IMR-90 (cell line): Measurements from ENCODE around the gene TRAT1. TPM values are rescaled to one million over a fixed set of nuclear protein-coding genes. Genes with fewer than 3 reads are reported as not detected.

Source experiments
- ATAC-seq: fragments of 200-7000 bp; cut with Tn5 transposase; 2 replicates; pipeline ENCODE4 v1.9.1; 2020; ENCODE audit warnings: low read depth, mild to moderate bottlenecking, moderate library complexity
- BruUV-seq: library from RNA; stranded (reverse); fragments of 400-500 nt; replicated peaks from 2 replicates; lab custom pipeline; 2021; lab: Mats Ljungman, UMichigan
- CTCF ChIA-PET: fragments of 300-600 bp; formaldehyde crosslinking; extraction: SDS; loops from one replicate; lab custom pipeline; 2021; ENCODE audit warnings: antibody characterized with exemption; lab: Yijun Ruan, JAX
- POLR2A ChIA-PET: fragments of 300-600 bp; sonication (Branson Sonifier 250); formaldehyde crosslinking; loops from one replicate; lab custom pipeline; 2022; ENCODE audit warnings: antibody characterized with exemption; ENCODE audit not compliant: unreplicated experiment; lab: Charles Lee
- DNase-seq: peaks from one replicate; pipeline ENCODE4 v3.0.0; 2013
- H2AFZ ChIP-seq: replicated peaks from 2 replicates; pipeline ENCODE3; 2013; ENCODE audit warnings: low read length, mild to moderate bottlenecking; ENCODE audit not compliant: poor library complexity
- H2AK5ac ChIP-seq: 2 replicates; pipeline ENCODE4 v1.6.1; 2013; ENCODE audit warnings: low read depth, low read length, inconsistent platforms
- H2AK9ac ChIP-seq: replicated peaks from 2 replicates; pipeline ENCODE3; 2013; ENCODE audit warnings: mild to moderate bottlenecking, low read depth, low read length, moderate library complexity; ENCODE audit not compliant: poor library complexity
- H2BK120ac ChIP-seq: 2 replicates; pipeline ENCODE4 v1.6.1; 2013; ENCODE audit warnings: low read depth, low read length, inconsistent platforms
- H2BK15ac ChIP-seq: 3 replicates; pipeline ENCODE4 v1.6.1; 2013; ENCODE audit warnings: low read depth, low read length, inconsistent platforms
- H2BK20ac ChIP-seq: 2 replicates; pipeline ENCODE4 v1.6.1; 2013; ENCODE audit warnings: low read depth, mild to moderate bottlenecking, inconsistent platforms, low read length, moderate library complexity
- H2BK5ac ChIP-seq: 2 replicates; pipeline ENCODE4 v1.6.1; 2013; ENCODE audit warnings: mild to moderate bottlenecking, low read depth, low read length, inconsistent platforms; ENCODE audit not compliant: poor library complexity, severe bottlenecking
- H3K14ac ChIP-seq: replicated peaks from 2 replicates; pipeline ENCODE4 v1.6.1; 2013; ENCODE audit warnings: low read depth, low read length, inconsistent platforms
- H3K18ac ChIP-seq: 2 replicates; pipeline ENCODE4 v1.6.1; 2013; ENCODE audit warnings: low read depth, low read length, control low read depth
- H3K23ac ChIP-seq: 2 replicates; pipeline ENCODE4 v1.6.1; 2013; ENCODE audit warnings: low read depth, low read length, inconsistent platforms
- H3K27ac ChIP-seq: 2 replicates; pipeline ENCODE4 v1.5.1; 2013; ENCODE audit warnings: mild to moderate bottlenecking, control low read depth, low read length; ENCODE audit not compliant: insufficient read depth
- H3K27me3 ChIP-seq: 2 replicates; pipeline ENCODE4 v1.6.1; 2013; ENCODE audit warnings: low read length; ENCODE audit not compliant: control insufficient read depth, insufficient read depth
- H3K36me3 ChIP-seq: 2 replicates; pipeline ENCODE4 v1.6.1; 2013; ENCODE audit warnings: low read length, mixed read lengths; ENCODE audit not compliant: control insufficient read depth, insufficient read depth
- H3K4ac ChIP-seq: 2 replicates; pipeline ENCODE4 v1.6.1; 2013; ENCODE audit warnings: low read depth, low read length, inconsistent platforms
- H3K4me1 ChIP-seq: 2 replicates; pipeline ENCODE4 v1.6.1; 2013; ENCODE audit warnings: low read length, mixed read lengths; ENCODE audit not compliant: control insufficient read depth, insufficient read depth
- H3K4me2 ChIP-seq: 2 replicates; pipeline ENCODE4 v1.6.1; 2013; ENCODE audit warnings: low read depth, mild to moderate bottlenecking, control low read depth, low read length, moderate library complexity
- H3K4me3 ChIP-seq: 2 replicates; pipeline ENCODE4 v1.5.1; 2013; ENCODE audit warnings: low read depth, mild to moderate bottlenecking, control low read depth, low read length, moderate library complexity; ENCODE audit not compliant: insufficient read depth
- H3K56ac ChIP-seq: 2 replicates; pipeline ENCODE4 v1.6.1; 2013; ENCODE audit warnings: low read length, inconsistent platforms; ENCODE audit not compliant: insufficient read depth; ENCODE audit errors: extremely low read depth
- H3K79me1 ChIP-seq, 2 experiments: 2 replicates each; pipeline ENCODE4 v1.6.1; 2013; ENCODE audit warnings: low read length in 2 of 2, inconsistent platforms in 1 of 2, low read depth in 1 of 2
- H3K9ac ChIP-seq: 2 replicates; pipeline ENCODE4 v1.6.1; 2013; ENCODE audit warnings: low read depth, low read length, control low read depth
- H3K9me1 ChIP-seq: 2 replicates; pipeline ENCODE4 v1.6.1; 2013; ENCODE audit warnings: low read length, inconsistent platforms; ENCODE audit not compliant: insufficient read depth
- H3K9me3 ChIP-seq: 2 replicates; pipeline ENCODE4 v1.6.1; 2013; ENCODE audit warnings: low read length; ENCODE audit not compliant: control insufficient read depth, insufficient read depth
- H4K20me1 ChIP-seq: 2 replicates; pipeline ENCODE4 v1.6.1; 2013; ENCODE audit warnings: low read length, inconsistent platforms; ENCODE audit not compliant: insufficient read depth
- H4K5ac ChIP-seq: 2 replicates; pipeline ENCODE4 v1.6.1; 2013; ENCODE audit warnings: mild to moderate bottlenecking, low read depth, low read length, control low read depth
- H4K8ac ChIP-seq, 2 experiments: 2 replicates each; pipeline ENCODE4 v1.6.1; 2013; ENCODE audit warnings: low read depth in 2 of 2, low read length in 2 of 2, control low read depth in 1 of 2, inconsistent platforms in 1 of 2
- H4K91ac ChIP-seq: 2 replicates; pipeline ENCODE4 v1.6.1; 2013; ENCODE audit warnings: low read depth, low read length, inconsistent platforms; ENCODE audit not compliant: insufficient read depth
- BHLHE40 ChIP-seq: fragments of 150-350 bp; IDR thresholded peaks from 2 replicates; pipeline ENCODE4 v1.6.1; 2016; ENCODE audit warnings: mild to moderate bottlenecking, low read depth, low read length
- CEBPB ChIP-seq: IDR thresholded peaks from 2 replicates; pipeline ENCODE4 v1.6.1; 2012; ENCODE audit warnings: low read depth, low read length, improper control_type of control experiment
- CHD1 ChIP-seq: IDR thresholded peaks from 2 replicates; pipeline ENCODE4 v1.6.1; 2012; ENCODE audit warnings: low read depth, low read length, improper control_type of control experiment
- FOS ChIP-seq: fragments of 150-350 bp; IDR thresholded peaks from 2 replicates; pipeline ENCODE4 v1.6.1; 2016; ENCODE audit warnings: low read depth, low read length
- MAFK ChIP-seq: IDR thresholded peaks from 2 replicates; pipeline ENCODE4 v1.6.1; 2012; ENCODE audit warnings: low read depth, low read length, improper control_type of control experiment
- MAZ ChIP-seq: IDR thresholded peaks from 2 replicates; pipeline ENCODE4 v1.6.1; 2012; ENCODE audit warnings: low read depth, mild to moderate bottlenecking, low read length, improper control_type of control experiment, moderate library complexity, borderline replicate concordance
- MXI1 ChIP-seq: IDR thresholded peaks from 2 replicates; pipeline ENCODE4 v1.6.1; 2012; ENCODE audit warnings: low read depth, mild to moderate bottlenecking, low read length, moderate library complexity, borderline replicate concordance
- NFE2L2 ChIP-seq: fragments of 150-350 bp; IDR thresholded peaks from 2 replicates; pipeline ENCODE4 v1.6.1; 2016; ENCODE audit warnings: low read depth, mild to moderate bottlenecking, low read length
- POLR2A ChIP-seq: IDR thresholded peaks from 2 replicates; pipeline ENCODE4 v1.6.1; 2012; ENCODE audit warnings: mild to moderate bottlenecking, low read depth, low read length
- RAD21 ChIP-seq: IDR thresholded peaks from 2 replicates; pipeline ENCODE4 v1.6.1; 2012; ENCODE audit warnings: low read length, improper control_type of control experiment
- RCOR1 ChIP-seq: IDR thresholded peaks from 2 replicates; pipeline ENCODE4 v1.6.1; 2012; ENCODE audit warnings: mild to moderate bottlenecking, low read length, improper control_type of control experiment; ENCODE audit not compliant: insufficient replicate concordance
- RFX5 ChIP-seq: IDR thresholded peaks from 2 replicates; pipeline ENCODE4 v1.8.0; 2012; ENCODE audit warnings: low read depth, mild to moderate bottlenecking, low read length, moderate library complexity
- SMC3 ChIP-seq: fragments of 150-350 bp; IDR thresholded peaks from 2 replicates; pipeline ENCODE4 v1.6.1; 2016; ENCODE audit warnings: low read depth, mild to moderate bottlenecking, antibody characterized with exemption, low read length, moderate library complexity
- WGBS, 2 experiments: methylation state at CpG; one replicate each; pipeline versions ENCODE4 v1.1.5 to v1.1.7; 2013; ENCODE audit warnings: missing lambda C conversion rate in 2 of 2; ENCODE audit not compliant: insufficient read length in 1 of 2; ENCODE audit errors: extremely low coverage in 2 of 2; 5-methylcytosine and 5-hydroxymethylcytosine counted together
- dilution Hi-C: fragments of 300-500 bp; cut with HindIII; formaldehyde crosslinking; loops from one replicate; pipeline ENCODE4 v1.14.3; 2018; ENCODE audit warnings: low sequenced_read_pairs; ENCODE audit not compliant: unreplicated experiment
- in situ Hi-C: fragments of 300-500 bp; cut with MboI; formaldehyde crosslinking; loops from 3 replicates; pipeline ENCODE4 v1.14.3; 2019; ENCODE audit warnings: low sequenced_read_pairs, inconsistent platforms, mixed read lengths
- intact Hi-C: fragments of 100-400 bp; cut with micrococcal nuclease; formaldehyde crosslinking; loops from 2 replicates; pipeline ENCODE4 v1.10.0; 2022
- polyA plus RNA-seq, 3 experiments: library from polyadenylated mRNA; depleted of rRNA; stranded (reverse); fragments of >200 nt; gene quantifications; 2 replicates each; pipeline ENCODE4 v1.2.3, GENCODE V29; 2012; ENCODE audit warnings: low replicate concordance in 1 of 3
- total RNA-seq: library from RNA; depleted of rRNA; stranded (reverse); fragments of >200 nt; gene quantifications from 2 replicates; pipeline ENCODE4 v1.2.3, GENCODE V29; 2012
- TF ChIP-seq, protein P1 (sequence below): conservative IDR thresholded peaks from 2 replicates; pipeline ENCODE4 v1.5.1; 2012; ENCODE audit warnings: mild to moderate bottlenecking, low read depth, low read length, improper control_type of control experiment
- TF ChIP-seq, protein P2 (sequence below): fragments of 150-350 bp; IDR thresholded peaks from 2 replicates; pipeline ENCODE4 v1.6.1; 2016; ENCODE audit warnings: low read depth, mild to moderate bottlenecking, low read length, moderate library complexity, borderline replicate concordance
- TF ChIP-seq, protein P3 (sequence below): fragments of 150-350 bp; IDR thresholded peaks from 2 replicates; pipeline ENCODE4 v1.6.1; 2017; ENCODE audit warnings: mild to moderate bottlenecking, antibody characterized with exemption, low read length, low read depth

Gene TRAT1
- total and polyA plus RNA-seq, 2 of the 4 experiments (the other 2 are of a cell fraction), result not detected

DNA sequence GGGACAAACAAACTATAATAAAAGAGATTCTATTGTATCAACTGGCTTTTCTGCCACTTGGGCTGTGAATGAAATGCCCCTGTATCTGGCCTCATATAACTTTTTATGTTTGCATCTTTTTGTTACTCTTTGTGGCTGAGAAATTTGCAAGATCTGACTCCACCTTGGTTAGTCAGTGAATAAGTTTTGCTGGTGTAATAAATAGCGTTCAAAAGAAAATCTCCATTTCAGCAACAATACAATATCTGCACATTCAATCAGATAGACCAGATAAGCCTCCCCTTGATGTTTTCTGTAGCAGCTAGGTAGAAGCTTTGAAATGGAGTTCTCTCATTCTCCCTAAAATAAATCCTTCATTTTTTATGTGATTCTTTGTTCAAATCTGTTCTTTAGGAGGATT lies 12.0 kb downstream of the TRAT1 start:
- no peak overlapping the region for H2AK5ac ChIP-seq
- no peak overlapping the region for H4K5ac ChIP-seq
- ATAC-seq (no peak), DNase-seq (no peak)
- no peaks in the 10 kb centered on the region for H3K9me3 ChIP-seq
- no peaks in the 10 kb centered on the region for H3K36me3 ChIP-seq
- H4K20me1 ChIP-seq, result no peaks in the 10 kb centered on the region
- H2BK15ac ChIP-seq, result no peak overlapping the region
- no peaks in the 10 kb centered on the region for H3K27me3 ChIP-seq
- intact Hi-C loops (no loop called here), in situ Hi-C loops (no loop called here), dilution Hi-C loops (no loop called here)
- ChIA-PET POLR2A (no interaction called here), CTCF (no interaction called here)
- TF ChIP-seq BHLHE40, result no peak
- TF ChIP-seq CHD1, result no peak
- no peak for TF ChIP-seq CEBPB
- no peak for TF ChIP-seq FOS
- TF ChIP-seq RAD21, result no peak
- no peak for TF ChIP-seq NFE2L2
- TF ChIP-seq MAFK, result no peak
- TF ChIP-seq, protein P1, sequence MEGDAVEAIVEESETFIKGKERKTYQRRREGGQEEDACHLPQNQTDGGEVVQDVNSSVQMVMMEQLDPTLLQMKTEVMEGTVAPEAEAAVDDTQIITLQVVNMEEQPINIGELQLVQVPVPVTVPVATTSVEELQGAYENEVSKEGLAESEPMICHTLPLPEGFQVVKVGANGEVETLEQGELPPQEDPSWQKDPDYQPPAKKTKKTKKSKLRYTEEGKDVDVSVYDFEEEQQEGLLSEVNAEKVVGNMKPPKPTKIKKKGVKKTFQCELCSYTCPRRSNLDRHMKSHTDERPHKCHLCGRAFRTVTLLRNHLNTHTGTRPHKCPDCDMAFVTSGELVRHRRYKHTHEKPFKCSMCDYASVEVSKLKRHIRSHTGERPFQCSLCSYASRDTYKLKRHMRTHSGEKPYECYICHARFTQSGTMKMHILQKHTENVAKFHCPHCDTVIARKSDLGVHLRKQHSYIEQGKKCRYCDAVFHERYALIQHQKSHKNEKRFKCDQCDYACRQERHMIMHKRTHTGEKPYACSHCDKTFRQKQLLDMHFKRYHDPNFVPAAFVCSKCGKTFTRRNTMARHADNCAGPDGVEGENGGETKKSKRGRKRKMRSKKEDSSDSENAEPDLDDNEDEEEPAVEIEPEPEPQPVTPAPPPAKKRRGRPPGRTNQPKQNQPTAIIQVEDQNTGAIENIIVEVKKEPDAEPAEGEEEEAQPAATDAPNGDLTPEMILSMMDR, result no peak
- TF ChIP-seq POLR2A, result no peak
- TF ChIP-seq, protein P2, sequence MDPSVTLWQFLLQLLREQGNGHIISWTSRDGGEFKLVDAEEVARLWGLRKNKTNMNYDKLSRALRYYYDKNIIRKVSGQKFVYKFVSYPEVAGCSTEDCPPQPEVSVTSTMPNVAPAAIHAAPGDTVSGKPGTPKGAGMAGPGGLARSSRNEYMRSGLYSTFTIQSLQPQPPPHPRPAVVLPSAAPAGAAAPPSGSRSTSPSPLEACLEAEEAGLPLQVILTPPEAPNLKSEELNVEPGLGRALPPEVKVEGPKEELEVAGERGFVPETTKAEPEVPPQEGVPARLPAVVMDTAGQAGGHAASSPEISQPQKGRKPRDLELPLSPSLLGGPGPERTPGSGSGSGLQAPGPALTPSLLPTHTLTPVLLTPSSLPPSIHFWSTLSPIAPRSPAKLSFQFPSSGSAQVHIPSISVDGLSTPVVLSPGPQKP, result no peak
- TF ChIP-seq RFX5, result no peak
- no peak for TF ChIP-seq MAZ
- no peak for TF ChIP-seq SMC3
- TF ChIP-seq, protein P3, sequence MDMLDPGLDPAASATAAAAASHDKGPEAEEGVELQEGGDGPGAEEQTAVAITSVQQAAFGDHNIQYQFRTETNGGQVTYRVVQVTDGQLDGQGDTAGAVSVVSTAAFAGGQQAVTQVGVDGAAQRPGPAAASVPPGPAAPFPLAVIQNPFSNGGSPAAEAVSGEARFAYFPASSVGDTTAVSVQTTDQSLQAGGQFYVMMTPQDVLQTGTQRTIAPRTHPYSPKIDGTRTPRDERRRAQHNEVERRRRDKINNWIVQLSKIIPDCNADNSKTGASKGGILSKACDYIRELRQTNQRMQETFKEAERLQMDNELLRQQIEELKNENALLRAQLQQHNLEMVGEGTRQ, result no peak
- no peak for TF ChIP-seq RCOR1
- TF ChIP-seq MXI1, result no peak
- no peak overlapping the region for H3K27ac ChIP-seq
- no TSS peak for BruUV-seq
- no peak overlapping the region for H3K9ac ChIP-seq
- H2BK20ac ChIP-seq, result no peak overlapping the region
- H2AK9ac ChIP-seq, result no peak overlapping the region
- no peak overlapping the region for H3K23ac ChIP-seq
- H2BK120ac ChIP-seq, result no peak overlapping the region
- H3K4me3 ChIP-seq, result no peak overlapping the region
- H3K4me2 ChIP-seq, result no peak overlapping the region
- no peaks in the 10 kb centered on the region for H3K4me1 ChIP-seq
- no CpG with 5 or more reads among the region's 1 CpG for WGBS, 2 experiments
- no peak overlapping the region for H3K18ac ChIP-seq
- H2BK5ac ChIP-seq, result no peak overlapping the region
- no peak overlapping the region for H3K56ac ChIP-seq
- H3K4ac ChIP-seq, result no peak overlapping the region
- no peak overlapping the region for H4K91ac ChIP-seq
- no peak overlapping the region for H2AFZ ChIP-seq
- H3K79me1 ChIP-seq, result no peaks in the 10 kb centered on the region
- no peak overlapping the region for H3K14ac ChIP-seq
- no peaks in the 10 kb centered on the region for H3K9me1 ChIP-seq
- H4K8ac ChIP-seq, result no peak overlapping the region
